K562 (cell line): ENCODE results near the gene CHMP4B. TPM values are rescaled to one million over a fixed set of nuclear protein-coding genes. Genes with fewer than 3 reads are reported as not detected.

Experiments
- ATAC-seq: fragments of 200-7000 bp; cut with Tn5 transposase; 3 replicates; pipeline ENCODE4 v1.9.1; 2020; ENCODE audit warnings: moderate library complexity
- BruUV-seq: library from RNA; stranded (reverse); fragments of 400-500 nt; replicated peaks from 2 replicates; lab custom pipeline; 2021; lab: Mats Ljungman, UMichigan
- CTCF ChIA-PET: fragments of 300-600 bp; formaldehyde crosslinking; extraction: SDS; loops from one replicate; lab custom pipeline; 2021; ENCODE audit warnings: low intra/inter-chr PET ratio; lab: Yijun Ruan, JAX
- POLR2A ChIA-PET: fragments of 300-600, 350-650 bp; sonication (Branson Sonifier 250); formaldehyde crosslinking; extraction: SDS; loops from one replicate; lab custom pipeline; 2021; ENCODE audit warnings: antibody characterized with exemption, inconsistent platforms; lab: Yijun Ruan, JAX
- DNase-seq, 4 experiments: peaks; one replicate each; pipeline versions ENCODE4 v3.0.0 to v3.0.0-alpha.2; 2011 to 2018; ENCODE audit warnings: low spot score in 3 of 4, mixed read lengths in 3 of 4; ENCODE audit errors: extremely low read depth in 1 of 4
- FAIRE-seq: peaks from 2 replicates; lab custom pipeline; 2011; peaks lifted over from hg19 to GRCh38; lab: Jason Lieb, UNC
- H2AFZ ChIP-seq: 2 replicates; pipeline ENCODE4 v1.6.0; 2011; ENCODE audit warnings: low read depth, low read length, control low read depth, inconsistent platforms
- H3K27ac ChIP-seq: fragments of 200-600 bp; 3 replicates; pipeline ENCODE4 v1.8.0; 2011; ENCODE audit warnings: low read depth, mild to moderate bottlenecking, control low read depth, inconsistent platforms, low read length, moderate library complexity, mixed read lengths; ENCODE audit errors: extremely low read depth
- H3K27me3 ChIP-seq, 2 experiments: fragments of 300-600 bp in 1 of 2; 2 replicates in 1 of 2; 3 replicates in 1 of 2; pipeline versions ENCODE4 v1.6.0 to v1.8.0; 2011; ENCODE audit warnings: inconsistent platforms in 2 of 2, low read length in 2 of 2, mild to moderate bottlenecking in 1 of 2, mixed read lengths in 1 of 2, moderate library complexity in 1 of 2; ENCODE audit not compliant: control insufficient read depth in 2 of 2, insufficient read depth in 2 of 2
- H3K36me3 ChIP-seq: fragments of 300-600 bp; 3 replicates; pipeline ENCODE4 v1.8.0; 2011; ENCODE audit warnings: mild to moderate bottlenecking, low read length, inconsistent platforms; ENCODE audit not compliant: control insufficient read depth, insufficient read depth
- H3K4me1 ChIP-seq, 2 experiments: fragments of 200-600 bp in 1 of 2; replicated peaks in 1 of 2; 2 replicates in 1 of 2; 3 replicates in 1 of 2; pipeline versions ENCODE4 v1.5.1 to v1.8.0; 2011; ENCODE audit warnings: inconsistent platforms in 2 of 2, low read length in 2 of 2, mild to moderate bottlenecking in 1 of 2, mixed read lengths in 1 of 2, moderate library complexity in 1 of 2; ENCODE audit not compliant: control insufficient read depth in 2 of 2, insufficient read depth in 2 of 2
- H3K4me2 ChIP-seq: 2 replicates; pipeline ENCODE4 v1.6.1; 2011; ENCODE audit warnings: low read length, control low read depth, inconsistent platforms, mixed read lengths; ENCODE audit not compliant: insufficient read depth
- H3K4me3 ChIP-seq: fragments of 200-600 bp; sonication (generic), shearing (Covaris generic); 2 replicates; pipeline ENCODE4 v1.5.1; 2016; ENCODE audit warnings: control low read depth, inconsistent platforms
- H3K79me2 ChIP-seq: fragments of 200-600 bp; 3 replicates; pipeline ENCODE4 v1.8.0; 2011; ENCODE audit warnings: low read length, inconsistent platforms; ENCODE audit not compliant: control insufficient read depth, insufficient read depth
- H3K9ac ChIP-seq, 2 experiments: 2 replicates each; pipeline versions ENCODE4 v1.6.0 to v1.6.1; 2011; ENCODE audit warnings: low read depth in 2 of 2, low read length in 2 of 2, control low read depth in 1 of 2, inconsistent platforms in 1 of 2, mild to moderate bottlenecking in 1 of 2, mixed read lengths in 1 of 2; ENCODE audit not compliant: insufficient read depth in 1 of 2
- H3K9me1 ChIP-seq: one replicate; pipeline ENCODE4 v1.6.0; 2011; ENCODE audit warnings: inconsistent platforms, mild to moderate bottlenecking, low read length, moderate library complexity; ENCODE audit not compliant: control insufficient read depth, insufficient read depth
- H3K9me3 ChIP-seq: replicated peaks from 2 replicates; pipeline ENCODE4 v1.5.1; 2011; ENCODE audit warnings: low read depth, low read length, inconsistent platforms; ENCODE audit not compliant: control insufficient read depth, insufficient read depth
- H4K20me1 ChIP-seq: replicated peaks from 2 replicates; pipeline ENCODE4 v1.6.1; 2011; ENCODE audit warnings: low read length, inconsistent platforms, mixed read lengths; ENCODE audit not compliant: control insufficient read depth, insufficient read depth
- BACH1 ChIP-seq: fragments of 200-800 bp; sonication (Bioruptor generic); IDR thresholded peaks from 2 replicates; pipeline ENCODE4 v1.6.1; 2016; ENCODE audit warnings: missing genetic modification characterization, missing compliant biosample characterization
- ESRRA ChIP-seq: fragments of 450-650 bp; IDR thresholded peaks from 2 replicates; pipeline ENCODE4 v1.6.1; 2014; ENCODE audit warnings: low read depth, mild to moderate bottlenecking, moderate library complexity, borderline replicate concordance
- FOXA1 ChIP-seq: fragments of 450-650 bp; IDR thresholded peaks from 2 replicates; pipeline ENCODE4 v1.6.1; 2016; ENCODE audit warnings: mild to moderate bottlenecking, borderline replicate concordance
- HCFC1 ChIP-seq: IDR thresholded peaks from 2 replicates; pipeline ENCODE4 v1.6.1; 2012; ENCODE audit warnings: low read depth, low read length, improper control_type of control experiment
- HLTF ChIP-seq: fragments of 450-650 bp; IDR thresholded peaks from 2 replicates; pipeline ENCODE4 v1.6.1; 2016
- HMGXB4 ChIP-seq: sonication (generic); formaldehyde crosslinking; IDR thresholded peaks from 2 replicates; pipeline ENCODE4 v1.8.1; 2023; ENCODE audit warnings: mild to moderate bottlenecking, missing genetic modification reagents
- KDM5B ChIP-seq: fragments of 200-600 bp; sonication (generic); IDR thresholded peaks from 2 replicates; pipeline ENCODE4 v1.6.1; 2012; ENCODE audit warnings: low read depth, mild to moderate bottlenecking, moderate library complexity, low read length, control low read depth, inconsistent platforms; ENCODE audit not compliant: insufficient replicate concordance
- NR3C1 ChIP-seq: sonication (generic); formaldehyde crosslinking; IDR thresholded peaks from 2 replicates; pipeline ENCODE4 v1.8.1; 2022; ENCODE audit warnings: missing genetic modification reagents
- POLR2A ChIP-seq: fragments of 450-650 bp; conservative IDR thresholded peaks from 2 replicates; pipeline ENCODE4 v1.6.1; 2016
- RAD51 ChIP-seq: fragments of 450-650 bp; IDR thresholded peaks from 2 replicates; pipeline ENCODE4 v1.7.1; 2016; ENCODE audit warnings: low read depth, mild to moderate bottlenecking, borderline replicate concordance
- RHOXF2B ChIP-seq: fragments of 250-450 bp; sonication (Bioruptor Pico); conservative IDR thresholded peaks from 2 replicates; pipeline ENCODE4 v1.5.1; 2021
- TAF1 ChIP-seq: IDR thresholded peaks from 2 replicates; pipeline ENCODE4 v1.6.1; 2011; ENCODE audit warnings: mild to moderate bottlenecking, low read length, moderate library complexity; ENCODE audit not compliant: insufficient read depth, control insufficient read depth, severe bottlenecking; ENCODE audit errors: extremely low read depth
- ZBTB40 ChIP-seq, 2 experiments: fragments of 450-650 bp in 1 of 2; sonication (generic) in 1 of 2; formaldehyde crosslinking in 1 of 2; IDR thresholded peaks; 2 replicates each; pipeline versions ENCODE4 v1.7.1 to v1.9.0; 2016 to 2022; ENCODE audit warnings: inconsistent platforms in 1 of 2, mild to moderate bottlenecking in 1 of 2, missing genetic modification reagents in 1 of 2
- WGBS: fragments of 100-300 bp; shearing (Covaris generic); methylation state at CpG from one replicate; pipeline ENCODE4 v1.1.6; 2016; ENCODE audit warnings: low coverage, mixed read lengths; ENCODE audit not compliant: insufficient coverage; ENCODE audit errors: missing lambda C conversion rate; 5-methylcytosine and 5-hydroxymethylcytosine counted together
- in situ Hi-C: fragments of 300-500 bp; cut with MboI; formaldehyde crosslinking; loops from 4 replicates; pipeline ENCODE4 v1.15.0; 2018; ENCODE audit warnings: inconsistent platforms, mixed read lengths
- intact Hi-C: fragments of 100-400 bp; cut with micrococcal nuclease; formaldehyde crosslinking; loops from 2 replicates; pipeline ENCODE4 v1.14.2; 2022
- polyA plus RNA-seq, 8 experiments: library from polyadenylated mRNA; depleted of rRNA in 4 of 8; stranded (reverse) in 5 of 8; unstranded in 3 of 8; fragments of >200 nt; fragmentation: Nextera tagmentation in 2 of 8; fragmentation: Illumina TruSeq in 1 of 8; extraction: Ambion mirVana in 2 of 8; extraction: Trizol in 1 of 8; gene quantifications; 2 replicates each; pipeline versions ENCODE4 v1.2.1 to v1.2.3, GENCODE V29; 2011 to 2014; ENCODE audit warnings: inconsistent platforms in 1 of 8, missing spikeins in 1 of 8
- total RNA-seq, 7 experiments: library from RNA; depleted of rRNA in 6 of 7; stranded (reverse); fragments of >200 nt in 6 of 7; fragmentation: Illumina TruSeq in 2 of 7; extraction: Trizol in 2 of 7; gene quantifications; 2 replicates each; pipeline versions ENCODE4 v1.2.1 to v1.2.3, GENCODE V29; 2011 to 2021; ENCODE audit warnings: low replicate concordance in 1 of 7

The CHMP4B gene
- total and polyA plus RNA-seq, 9 of the 15 experiments (the other 6 are each of a cell fraction or from before 2014, with no cell fraction given): 1.8 to 64.7 (median 31.8) TPM

DNA sequence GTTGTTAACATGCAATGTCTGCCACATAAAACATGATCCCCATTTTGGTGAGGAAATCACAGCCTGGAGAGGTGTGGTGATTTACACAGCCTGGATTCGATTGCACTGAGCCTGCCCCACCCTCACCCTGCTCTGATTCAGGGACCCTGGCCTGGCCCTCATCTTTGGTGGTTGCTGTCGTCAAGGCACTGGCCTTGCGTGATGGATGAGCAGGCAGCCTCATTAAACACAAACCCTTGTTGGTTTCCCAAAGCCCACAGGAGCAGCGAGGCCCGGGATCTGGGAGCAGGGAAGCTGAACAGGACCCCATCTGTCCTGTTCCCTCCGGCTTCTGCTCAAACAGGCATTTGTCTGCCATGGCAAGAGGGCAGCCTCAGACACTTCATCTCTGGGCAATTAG, 70.8 kb downstream of the CHMP4B start:
- in situ Hi-C loops: no loop called here
- TF ChIP-seq ESRRA (no peak), TAF1 (no peak), NR3C1 (CRISPR knock-in tag) (no peak), BACH1 (tag) (no peak), ZBTB40 (IDR thresholded peaks at IDR 0.05) (no peak), ZBTB40 (CRISPR knock-in tag; IDR thresholded peaks at IDR 0.05) (no peak), HCFC1 (no peak), FOXA1 (no peak), HLTF (no peak), POLR2A (no peak), HMGXB4 (CRISPR knock-in tag) (no peak), RHOXF2B (no peak), RAD51 (no peak), KDM5B (no peak)

More for the DNA sequence above, 70.8 kb downstream of the CHMP4B start:
- Histone ChIP-seq H3K9me3 (peaks cover 6% of the 10 kb centered on the region; the same call in 1 of the 2 replicates), H3K4me1 (no peaks in the 10 kb centered on the region), H3K4me3 (no peak overlapping the region), H4K20me1 (0 out of 2 replicates have a peak, but pooled peaks cover 2% of the 10 kb centered on the region), H2AFZ (no peak overlapping the region), H3K9me1 (no peaks in the 10 kb centered on the region), H3K27me3 (peaks cover 22 to 53% of the 10 kb centered on the region in 2 experiments), H3K4me2 (no peak overlapping the region), H3K9ac (no peak overlapping the region), H3K79me2 (no peaks in the 10 kb centered on the region), H3K36me3 (no peaks in the 10 kb centered on the region), H3K27ac (no peak overlapping the region)
- intact Hi-C loops: no loop called here
- CTCF ChIA-PET: no interaction called here
- FAIRE-seq (no peak), ATAC-seq (no peak), DNase-seq (no peak)
- POLR2A ChIA-PET: interaction anchor here (0.6 to 1.3 kb wide), 2 partner anchors 16 to 140 kb away, joined by 3 read pairs; no protein-coding TSS in a partner anchor
- WGBS: 2% methylated on average over 6 of the region's 6 CpGs
- BruUV-seq: no TSS peak
